ENCODE results near the gene STK32B. TPM values are rescaled to one million over a fixed set of nuclear protein-coding genes. Genes with fewer than 3 reads are reported as not detected.

STK32B gene
- total and polyA plus RNA-seq, 11 donors, result 0.08 to 2.0 (median 0.25) TPM

- Histone ChIP-seq H3K4me1 (no peaks in the 10 kb centered on the region), H3K27ac (no peak overlapping the region), H3K27me3 (no peaks in the 10 kb centered on the region), H3K4me3 (no peak overlapping the region), H3K9me3 (no peaks in the 10 kb centered on the region), H3K36me3 (no peaks in the 10 kb centered on the region)
- intact Hi-C loops (cut with DNase I), result no loop called here
- ATAC-seq (no peak), DNase-seq (no peak)
- WGBS, 4 donors, result 87 to 88% (median 88%) methylated on average over 10 of the region's 10 CpGs
- TF ChIP-seq POLR2A (IDR thresholded peaks at IDR 0.05) (no peak), CTCF (IDR thresholded peaks at IDR 0.05) (no peak)
Observed at GRCh38 chr4:5541169-5541568, 489.9 kb downstream of the STK32B start.

GRCh38 chr4:5543681-5544080 lies 492.4 kb downstream of the STK32B start:
- TF ChIP-seq CTCF (IDR thresholded peaks at IDR 0.05), result no peak
- no peak for TF ChIP-seq POLR2A (IDR thresholded peaks at IDR 0.05)
- Histone ChIP-seq H3K9me3 (peaks cover 0 to 4% (median 0%) of the 10 kb centered on the region in 12 donors), H3K27ac (no peak overlapping the region), H3K36me3 (no peaks in the 10 kb centered on the region), H3K4me1 (no peaks in the 10 kb centered on the region), H3K4me3 (no peak overlapping the region), H3K27me3 (no peaks in the 10 kb centered on the region)
- DNase-seq (no peak), ATAC-seq (no peak)
- intact Hi-C loops (cut with DNase I), result no loop called here
- WGBS, 4 donors, result 89 to 90% (median 89%) methylated on average over 8 of the region's 8 CpGs

GRCh38 chr4:5544762-5545161 lies 493.5 kb downstream of the STK32B start:
- H3K4me3 ChIP-seq, result no peak overlapping the region
- no peaks in the 10 kb centered on the region for H3K4me1 ChIP-seq
- no peaks in the 10 kb centered on the region for H3K27me3 ChIP-seq
- 53 to 73% (median 64%) methylated on average over 5 of the region's 5 CpGs for WGBS, 4 donors
- TF ChIP-seq POLR2A (IDR thresholded peaks at IDR 0.05) (no peak), CTCF (IDR thresholded peaks at IDR 0.05) (no peak)
- peaks cover 0 to 5% (median 0%) of the 10 kb centered on the region in 12 donors for H3K9me3 ChIP-seq
- DNase-seq (no peak), ATAC-seq (no peak)
- no peak overlapping the region for H3K27ac ChIP-seq
- no peaks in the 10 kb centered on the region for H3K36me3 ChIP-seq
- intact Hi-C loops (cut with DNase I), result no loop called here

GRCh38 chr4:5545271-5545670 lies 494.0 kb downstream of the STK32B start:
- Histone ChIP-seq H3K4me1 (no peaks in the 10 kb centered on the region), H3K9me3 (peaks cover 0 to 6% (median 0%) of the 10 kb centered on the region in 12 donors), H3K27me3 (no peaks in the 10 kb centered on the region), H3K27ac (no peak overlapping the region), H3K36me3 (no peaks in the 10 kb centered on the region), H3K4me3 (no peak overlapping the region)
- WGBS, 4 donors, result 37 to 63% (median 51%) methylated on average over 2 of the region's 2 CpGs
- intact Hi-C loops (cut with DNase I), result no loop called here
- TF ChIP-seq POLR2A (IDR thresholded peaks at IDR 0.05) (no peak), CTCF (IDR thresholded peaks at IDR 0.05) (no peak)
- DNase-seq (no peak), ATAC-seq (no peak)

Measured in heart left ventricle (tissue), 16 donors.